GM18502 (cell line): ENCODE measurements around the gene TRPM2.
"Not testable (repeated sequence)": the region's sequence is repeated elsewhere in the genome, so short reads cannot be mapped to it uniquely, and the experiment has no call there.

ENCODE experiments used
- ATAC-seq: cut with Tn5 transposase; IDR thresholded peaks from one replicate; pipeline ENCODE4 v1.9.1; 2021; ENCODE audit warnings: mild to moderate bottlenecking; ENCODE audit not compliant: unreplicated experiment, poor library complexity

TRPM2 gene

DNA sequence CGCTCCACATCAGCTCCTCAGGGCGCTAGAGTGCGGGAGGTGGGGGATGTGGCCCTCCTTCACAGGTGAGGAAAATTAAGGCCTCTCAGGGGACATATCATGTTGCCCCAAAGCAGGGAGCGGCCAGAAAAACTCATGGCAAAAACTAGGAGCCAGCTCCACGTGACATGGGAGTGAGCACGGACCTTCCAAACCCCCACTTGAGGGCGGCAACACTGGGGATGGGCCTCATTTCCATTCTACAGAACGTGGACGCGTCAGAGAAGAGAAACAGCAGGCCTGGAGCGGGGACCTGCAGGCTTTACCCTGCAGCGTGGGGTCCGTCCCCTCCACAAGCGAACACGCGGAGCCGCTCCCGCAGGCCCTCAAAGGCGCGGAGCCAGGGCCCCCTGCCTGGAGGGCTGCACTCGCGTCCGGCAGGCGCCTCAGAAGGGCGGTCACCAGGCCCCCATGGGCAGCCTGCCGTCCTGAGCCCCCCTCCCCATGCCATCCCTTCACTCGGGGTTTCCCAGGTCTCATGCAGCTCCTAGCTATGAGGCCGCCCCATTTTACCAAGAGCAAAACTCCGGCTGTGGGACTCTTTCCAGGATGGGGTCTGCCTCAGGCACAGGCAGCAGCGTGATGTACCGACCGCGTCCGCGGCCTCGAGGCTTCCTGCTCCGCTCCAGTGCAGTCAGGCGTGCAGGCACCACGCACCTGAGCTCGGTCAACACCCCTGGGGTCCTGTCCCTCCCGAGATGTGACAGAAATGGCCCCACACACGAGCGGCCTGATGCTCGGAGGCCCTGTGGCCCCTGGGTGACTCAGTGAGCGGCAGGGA is 19.7 kb upstream of the TRPM2 start:
- no peak for ATAC-seq

GRCh38 chr21:44334329-44335030 is 18.9 kb upstream of the TRPM2 start:
- no peak for ATAC-seq

DNA sequence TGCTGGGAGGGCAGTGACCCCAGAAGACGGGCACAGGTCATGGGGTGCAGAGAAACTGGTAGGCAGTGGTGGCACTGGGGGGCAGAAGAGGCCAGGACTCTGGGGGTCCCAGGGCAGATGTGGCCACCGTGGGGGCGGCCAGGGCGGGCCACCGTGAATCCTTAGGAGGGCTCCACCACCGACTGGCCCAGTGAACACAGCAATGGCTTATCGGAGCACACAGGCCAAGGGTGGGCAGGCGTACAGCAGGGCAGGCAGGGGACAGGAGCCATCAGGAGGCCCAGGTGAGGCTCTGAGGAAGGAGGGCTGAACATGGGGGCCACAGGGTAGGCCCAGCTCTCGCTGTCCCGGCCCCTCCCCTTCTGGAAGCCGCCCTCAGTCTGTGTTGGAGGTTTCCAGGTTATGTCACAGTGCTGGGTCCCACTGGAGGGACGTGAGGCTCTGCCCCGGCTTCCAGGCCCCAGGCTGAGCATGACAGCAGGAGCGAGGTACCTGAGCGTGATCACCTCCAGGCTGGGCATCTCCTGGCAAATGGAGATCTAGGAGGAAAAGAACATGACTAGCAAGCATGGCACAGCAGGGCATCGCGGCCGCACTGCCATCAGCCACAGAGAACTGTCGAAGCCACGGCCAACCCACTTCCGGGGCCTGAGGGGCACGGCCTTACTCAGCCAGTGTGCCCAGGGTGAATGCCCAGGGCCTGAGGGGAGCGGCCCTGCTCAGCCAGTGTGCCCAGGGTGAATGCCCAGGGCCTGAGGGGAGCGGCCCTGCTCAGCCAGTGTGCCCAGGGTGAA is 18.0 kb upstream of the TRPM2 start:
- ATAC-seq: no peak

DNA sequence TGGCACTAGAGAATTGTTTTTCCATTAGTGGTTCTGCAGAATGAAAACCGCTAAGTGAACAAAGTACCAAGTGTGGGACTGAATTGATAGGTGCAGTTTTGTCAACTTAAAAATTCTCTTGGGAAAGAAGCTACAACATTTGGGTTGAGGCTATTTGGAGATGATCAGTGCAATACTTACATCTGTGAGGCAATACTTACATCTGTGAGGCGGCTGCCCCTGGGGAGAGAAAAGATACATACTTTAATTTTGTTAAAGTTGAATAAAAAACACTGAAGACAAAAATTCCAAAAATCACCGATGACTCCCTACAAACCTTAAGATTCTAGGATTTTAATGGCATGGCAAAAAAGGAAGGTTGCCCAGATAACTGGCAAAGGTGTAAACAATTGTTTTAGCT is 16.0 kb upstream of the TRPM2 start:
- ATAC-seq: no peak

DNA sequence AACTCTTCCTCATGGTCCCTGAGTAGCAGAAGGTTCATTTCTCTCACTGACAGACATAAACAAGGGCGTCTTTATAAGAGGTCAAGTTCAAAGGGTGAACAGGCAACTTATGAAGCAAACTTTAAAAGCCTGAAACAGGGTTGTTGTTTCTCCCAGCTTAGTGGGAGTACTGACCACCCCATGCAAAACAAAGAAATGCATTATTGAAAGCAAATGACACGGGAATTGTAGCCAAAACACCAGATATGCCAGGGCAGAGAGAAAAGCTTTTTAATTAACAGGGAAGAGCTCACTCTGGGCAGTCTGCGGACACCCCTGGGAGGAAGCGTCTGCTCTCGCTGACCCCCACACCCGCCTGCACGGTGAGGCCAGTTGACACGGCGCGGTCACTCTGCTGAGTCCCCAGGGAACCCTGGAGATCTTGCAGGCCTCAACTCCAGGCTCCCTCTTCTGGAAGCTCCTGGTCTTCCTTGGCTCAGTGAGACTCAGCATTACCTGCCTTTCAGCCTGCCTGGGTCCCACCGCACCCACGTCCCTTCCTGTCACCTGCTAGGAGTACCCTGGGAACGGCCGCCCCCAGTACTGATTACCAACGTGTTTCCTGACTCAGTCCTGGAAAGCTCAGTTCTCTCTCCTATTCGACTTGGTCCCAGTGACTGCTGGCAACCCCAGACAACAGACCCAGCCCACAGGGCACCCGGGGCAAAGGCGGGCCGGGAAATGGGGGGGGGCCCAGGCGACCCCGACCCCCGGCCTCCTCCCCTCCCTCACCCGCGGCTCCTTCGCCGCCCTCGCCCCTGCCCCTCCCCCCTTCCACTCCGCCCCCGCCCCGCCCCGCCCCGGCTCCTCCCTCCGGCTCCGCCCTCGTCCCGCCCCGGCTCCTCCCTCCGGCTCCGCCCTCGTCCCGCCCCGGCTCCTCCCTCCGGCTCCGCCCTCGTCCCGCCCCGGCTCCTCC is 15.2 kb upstream of the TRPM2 start:
- no peak for ATAC-seq

- peak; percentile 92 for ATAC-seq
Measured at GRCh38 chr21:44338971-44339910, 14.2 kb upstream of the TRPM2 start, which contains the start of gene CFAP410. Gene CFAP410 (minus strand): TSS chr21:44339390. CDS start chr21:44339194, 196 bp downstream.

DNA sequence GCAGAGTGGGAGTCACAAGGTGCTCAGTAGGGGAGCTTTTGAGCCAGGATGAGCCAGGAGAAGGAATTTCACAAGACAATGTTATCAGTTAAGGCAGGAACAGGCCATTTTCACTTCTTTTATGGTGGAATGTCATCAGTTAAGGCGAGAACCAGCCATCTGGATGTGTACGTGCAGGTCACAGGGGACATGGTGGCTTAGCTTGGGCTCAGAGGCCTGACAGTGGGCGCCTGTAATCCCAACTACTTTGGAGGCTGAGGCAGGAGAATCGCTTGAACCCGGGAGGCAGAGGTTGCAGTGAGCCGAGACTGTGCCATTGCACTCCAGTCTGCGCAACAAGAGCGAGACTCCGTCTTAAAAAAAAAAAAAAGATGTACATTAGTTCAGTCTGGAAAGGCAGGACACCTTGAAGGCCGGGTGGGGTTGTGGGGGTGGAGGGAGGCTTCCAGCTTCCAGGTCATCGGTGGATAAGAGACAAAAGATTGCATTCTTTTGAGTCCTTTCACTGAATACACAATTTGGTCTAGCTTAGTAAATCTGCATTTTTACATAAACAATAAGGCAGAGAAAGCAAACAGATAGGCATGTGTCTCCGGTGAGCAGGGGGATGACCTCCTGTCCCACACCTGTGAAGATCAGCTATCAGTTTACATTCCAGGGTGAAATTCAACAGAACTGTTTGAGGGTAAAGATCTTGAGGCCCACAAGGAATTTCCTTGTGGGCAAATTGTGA is 11.5 kb upstream of the TRPM2 start:
- ATAC-seq: not testable (repeated sequence)

DNA sequence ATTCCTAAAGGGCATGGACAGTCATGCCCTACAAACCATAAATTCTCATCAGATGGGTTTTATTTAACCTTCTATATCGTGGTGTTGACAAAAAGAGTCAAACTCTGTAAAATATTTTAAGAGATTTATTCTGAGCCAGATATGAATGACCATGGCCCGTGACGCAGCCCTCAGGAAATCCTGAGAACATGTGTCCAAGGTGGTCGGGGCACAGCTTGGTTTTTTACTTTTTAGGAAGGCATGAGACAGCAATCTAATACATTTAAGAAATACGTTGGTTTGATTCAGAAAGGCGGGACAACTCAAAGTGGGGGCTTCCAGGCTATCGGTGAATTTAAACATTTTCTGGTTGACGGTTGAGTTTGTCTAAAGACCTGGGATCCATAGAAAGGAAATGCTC is 10.4 kb upstream of the TRPM2 start:
- ATAC-seq: not testable (repeated sequence)

- no peak for ATAC-seq
Measured at GRCh38 chr21:44344541-44345183, 8.8 kb upstream of the TRPM2 start.

DNA sequence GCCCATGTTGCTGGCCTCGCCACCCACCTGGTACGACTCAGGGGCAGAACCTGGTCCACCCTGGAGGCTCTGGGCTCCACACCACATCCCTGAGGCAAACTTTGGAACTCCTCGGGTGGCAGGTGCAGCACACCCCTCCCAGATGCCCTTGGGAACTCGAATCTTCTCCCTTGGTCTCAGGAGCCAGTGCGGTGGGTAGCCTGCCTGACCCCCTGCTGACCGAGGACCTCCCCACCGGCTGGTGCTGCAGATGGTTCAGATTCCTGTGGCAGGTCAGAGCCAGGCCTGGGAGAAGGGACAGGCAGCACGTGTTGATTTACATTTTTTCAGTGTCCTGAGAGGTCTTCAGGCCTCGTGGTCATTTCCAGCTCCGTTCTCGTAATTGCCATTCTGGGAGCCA is 7.9 kb upstream of the TRPM2 start:
- ATAC-seq: no peak

GRCh38 chr21:44347911-44348451 is 5.4 kb upstream of the TRPM2 start:
- ATAC-seq: no peak

- no peak for ATAC-seq
Measured at GRCh38 chr21:44348861-44349260, 4.6 kb upstream of the TRPM2 start.

DNA sequence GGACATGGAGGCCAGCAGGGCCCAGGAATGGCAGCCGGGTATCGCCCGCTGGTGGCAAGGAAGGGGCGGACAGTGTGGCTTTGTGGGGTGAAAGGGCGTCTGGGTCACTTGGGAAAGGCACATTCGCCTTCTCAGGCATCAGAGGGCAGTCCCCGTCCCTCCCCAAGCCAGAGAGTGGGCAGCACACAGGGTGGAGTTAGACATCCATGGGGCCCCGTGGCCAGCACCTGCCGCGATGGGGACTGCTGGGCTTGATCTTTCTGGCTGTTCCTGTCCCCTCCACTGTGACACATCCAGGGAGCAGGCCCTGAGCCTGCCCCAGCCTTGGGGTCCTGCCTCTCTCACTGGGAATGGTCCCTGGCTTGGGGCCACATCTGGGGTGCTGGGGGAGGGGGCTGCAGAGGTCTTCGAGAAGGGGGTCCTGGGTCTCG is 4.0 kb upstream of the TRPM2 start:
- no peak for ATAC-seq

DNA sequence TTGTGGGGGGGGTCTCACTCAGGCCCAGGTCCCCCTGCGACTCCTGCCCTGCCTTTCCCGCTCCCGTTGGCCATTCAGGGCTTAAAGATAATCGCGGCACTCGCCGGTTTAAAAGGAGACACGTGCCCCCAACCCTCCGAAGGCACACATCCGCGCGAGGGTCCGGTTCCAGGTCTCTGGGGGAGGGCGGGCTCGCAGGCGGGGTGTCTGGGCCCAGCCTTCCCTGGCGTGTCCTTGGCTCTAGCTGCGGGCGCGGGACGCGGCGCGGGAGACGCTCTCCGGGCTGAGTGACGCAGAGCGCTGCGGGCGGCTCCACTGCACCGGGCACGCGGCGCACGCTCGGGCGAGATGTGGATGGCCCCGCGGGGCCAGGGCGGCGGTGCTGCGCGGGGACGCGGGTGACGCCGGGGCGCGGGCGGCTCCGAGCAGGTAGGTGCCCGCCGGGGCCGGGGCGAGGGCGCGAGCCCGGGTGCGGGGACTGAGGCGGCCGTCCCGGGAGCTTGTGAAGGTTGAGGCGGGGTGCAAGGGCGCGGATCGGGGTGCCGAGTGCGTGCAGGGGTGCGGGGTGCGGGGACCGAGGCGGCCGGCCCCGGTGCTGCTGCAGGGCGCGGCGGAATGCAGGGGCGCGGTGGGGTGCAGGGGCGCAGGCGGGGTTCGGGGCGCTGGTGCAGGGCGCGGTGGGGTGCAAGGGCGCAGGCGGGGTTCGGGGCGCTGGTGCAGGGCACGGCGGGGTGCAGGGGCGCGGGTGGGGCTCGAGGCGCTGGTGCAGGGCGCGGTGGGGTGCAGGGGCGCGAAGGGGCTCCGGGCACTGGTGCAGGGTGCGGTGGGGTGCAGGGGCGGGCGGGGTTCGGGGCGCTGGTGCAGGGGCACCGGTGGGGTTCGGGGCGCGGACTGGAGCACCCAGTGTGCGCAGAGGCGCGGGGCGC is 3.3 kb upstream of the TRPM2 start:
- ATAC-seq: no peak

- ATAC-seq: no peak
Measured at GRCh38 chr21:44350773-44351481, 2.5 kb upstream of the TRPM2 start.
